ENCODE data around the gene DHCR7.

Gene DHCR7

GRCh38 chr11:71448257-71449171, at the start of gene DHCR7:
TSS of gene DHCR7 (minus strand) at chr11:71448393. CDS start at chr11:71444952, 3,441 bp downstream.
- peak; percentile 77 for DNase-seq

GRCh38 chr11:71496421-71496820, 48.2 kb upstream of the DHCR7 start:
- DNase-seq, result no peak

GRCh38 chr11:71495286-71496230, 47.4 kb upstream of the DHCR7 start:
- DNase-seq, result no peak

GRCh38 chr11:71491940-71492339, 43.7 kb upstream of the DHCR7 start:
- no peak for DNase-seq

- no peak for DNase-seq
Observed at GRCh38 chr11:71491531-71491930, 43.3 kb upstream of the DHCR7 start.

- DNase-seq, result no peak
Observed at GRCh38 chr11:71490731-71491390, 42.7 kb upstream of the DHCR7 start.

GRCh38 chr11:71490044-71490730, 42.0 kb upstream of the DHCR7 start:
- DNase-seq, result no peak

GRCh38 chr11:71489311-71490043, 41.3 kb upstream of the DHCR7 start:
- no peak for DNase-seq

- no peak for DNase-seq
Observed at GRCh38 chr11:71488681-71489270, 40.6 kb upstream of the DHCR7 start.

GRCh38 chr11:71486320-71486719, 38.1 kb upstream of the DHCR7 start:
- no peak for DNase-seq

- DNase-seq, result no peak
Observed at GRCh38 chr11:71485466-71485865, 37.3 kb upstream of the DHCR7 start.

GRCh38 chr11:71485063-71485399, 36.8 kb upstream of the DHCR7 start:
- no peak for DNase-seq

- DNase-seq, result no peak
Observed at GRCh38 chr11:71484248-71485062, 36.3 kb upstream of the DHCR7 start.

- no peak for DNase-seq
Observed at GRCh38 chr11:71483692-71484091, 35.5 kb upstream of the DHCR7 start.

- DNase-seq, result no peak
Observed at GRCh38 chr11:71482746-71483364, 34.7 kb upstream of the DHCR7 start.

GRCh38 chr11:71482216-71482615, 34.0 kb upstream of the DHCR7 start:
- no peak for DNase-seq

- DNase-seq, result no peak
Observed at GRCh38 chr11:71481101-71481960, 33.1 kb upstream of the DHCR7 start.

GRCh38 chr11:71478528-71478840, 30.3 kb upstream of the DHCR7 start:
- DNase-seq, result no peak

Data from NCI-H1048 (cell line).